Measurements from ENCODE around the gene SREK1.

SREK1 gene

DNA sequence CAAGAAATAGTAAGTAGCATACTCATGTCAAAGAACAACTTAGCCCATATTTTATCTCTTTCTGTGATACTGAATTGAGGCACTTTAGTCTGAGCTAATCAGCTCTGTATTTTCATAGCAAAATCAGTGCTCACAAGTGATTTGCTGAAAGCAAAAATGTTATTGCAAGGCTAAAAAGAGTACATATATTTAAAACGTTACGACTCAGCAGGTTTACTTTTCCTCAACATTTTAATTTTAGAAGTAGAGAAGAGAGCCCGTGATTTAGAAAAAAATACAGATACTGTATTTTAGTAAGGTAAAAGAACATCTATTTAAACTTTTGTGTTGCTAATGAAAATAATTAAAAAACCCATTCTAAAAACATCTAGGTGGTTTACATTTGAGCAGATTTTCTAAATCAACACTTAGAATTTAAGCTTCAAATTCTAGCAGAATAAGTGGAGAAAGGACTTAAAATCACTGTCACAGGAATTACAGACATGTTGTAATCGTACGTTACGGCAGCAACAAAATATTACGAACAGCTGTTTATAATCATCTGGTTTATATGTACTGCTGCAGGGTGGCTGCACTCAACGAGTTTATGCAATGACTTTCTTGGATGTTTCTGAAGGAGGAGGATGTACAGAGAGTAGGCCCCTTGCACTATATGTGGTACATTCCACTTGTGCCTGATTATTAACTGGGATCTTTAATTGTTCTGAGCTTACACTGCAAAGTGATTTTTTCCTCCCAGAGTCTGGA is 20.1 kb downstream of the SREK1 start:
- DNase-seq, result no peak

DNA sequence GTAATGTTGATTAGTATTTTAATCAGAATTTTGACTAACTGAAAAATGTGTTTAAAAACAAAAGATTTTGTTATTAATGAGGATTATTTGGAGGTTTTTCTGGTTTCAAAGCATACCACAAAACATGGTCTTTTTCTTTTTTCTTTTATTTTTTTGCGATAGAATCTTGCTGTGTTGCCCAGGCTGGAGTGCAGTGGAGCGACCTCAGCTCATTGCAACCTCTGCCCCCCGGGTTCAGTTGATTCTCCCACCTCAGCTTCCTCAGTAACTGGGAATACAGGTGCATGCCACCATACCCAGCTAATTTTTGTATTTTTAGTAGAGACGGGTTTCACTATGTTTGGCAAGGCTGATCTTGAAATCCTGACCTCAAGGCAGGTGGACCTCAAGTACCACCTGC is 24.1 kb downstream of the SREK1 start:
- no peak for DNase-seq

DNA sequence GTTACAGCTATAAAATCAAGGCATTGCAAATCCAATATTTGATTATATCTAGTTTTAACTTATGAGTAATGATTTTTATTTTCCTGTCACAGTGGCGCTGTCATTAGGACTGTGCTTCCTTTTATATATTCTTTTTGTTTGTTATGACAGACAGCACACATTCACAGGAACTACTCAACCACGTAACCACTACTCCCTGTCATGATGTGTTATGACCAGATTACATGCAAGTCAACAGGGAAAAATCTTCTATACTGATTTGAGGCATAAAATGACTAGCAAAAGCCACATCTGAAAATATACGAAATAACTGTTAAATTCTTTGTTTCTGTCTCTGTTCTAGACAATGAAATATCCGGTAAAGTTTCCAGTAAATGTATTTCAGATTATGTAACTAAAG is 25.4 kb downstream of the SREK1 start:
- DNase-seq, result no peak

DNA sequence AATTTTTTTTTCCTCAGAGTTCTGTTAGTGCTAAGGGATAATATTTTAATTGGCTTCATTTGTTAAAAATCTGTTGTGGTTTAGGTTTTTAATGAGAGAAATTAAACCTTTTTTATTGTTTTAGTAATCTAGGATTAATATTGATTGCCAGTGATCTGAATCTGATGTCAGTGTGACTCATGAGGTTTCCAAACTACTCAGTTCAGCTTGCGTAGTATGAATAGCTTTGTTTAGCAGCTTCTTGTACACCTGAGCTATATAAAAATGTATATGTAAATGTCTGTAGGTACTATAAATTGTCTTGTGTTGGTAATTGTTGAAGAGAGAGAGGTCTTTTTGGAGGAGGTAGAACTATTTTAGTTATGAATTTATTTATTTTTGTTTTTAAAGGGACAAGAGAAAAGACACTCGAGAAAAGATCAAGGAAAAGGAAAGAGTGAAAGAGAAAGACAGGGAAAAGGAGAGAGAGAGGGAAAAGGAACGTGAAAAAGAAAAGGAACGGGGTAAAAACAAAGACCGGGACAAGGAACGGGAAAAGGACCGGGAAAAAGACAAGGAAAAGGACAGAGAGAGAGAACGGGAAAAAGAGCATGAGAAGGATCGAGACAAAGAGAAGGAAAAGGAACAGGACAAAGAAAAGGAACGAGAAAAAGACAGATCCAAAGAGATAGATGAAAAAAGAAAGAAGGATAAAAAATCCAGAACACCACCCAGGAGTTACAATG is 26.3 kb downstream of the SREK1 start:
- no peak for DNase-seq

DNA sequence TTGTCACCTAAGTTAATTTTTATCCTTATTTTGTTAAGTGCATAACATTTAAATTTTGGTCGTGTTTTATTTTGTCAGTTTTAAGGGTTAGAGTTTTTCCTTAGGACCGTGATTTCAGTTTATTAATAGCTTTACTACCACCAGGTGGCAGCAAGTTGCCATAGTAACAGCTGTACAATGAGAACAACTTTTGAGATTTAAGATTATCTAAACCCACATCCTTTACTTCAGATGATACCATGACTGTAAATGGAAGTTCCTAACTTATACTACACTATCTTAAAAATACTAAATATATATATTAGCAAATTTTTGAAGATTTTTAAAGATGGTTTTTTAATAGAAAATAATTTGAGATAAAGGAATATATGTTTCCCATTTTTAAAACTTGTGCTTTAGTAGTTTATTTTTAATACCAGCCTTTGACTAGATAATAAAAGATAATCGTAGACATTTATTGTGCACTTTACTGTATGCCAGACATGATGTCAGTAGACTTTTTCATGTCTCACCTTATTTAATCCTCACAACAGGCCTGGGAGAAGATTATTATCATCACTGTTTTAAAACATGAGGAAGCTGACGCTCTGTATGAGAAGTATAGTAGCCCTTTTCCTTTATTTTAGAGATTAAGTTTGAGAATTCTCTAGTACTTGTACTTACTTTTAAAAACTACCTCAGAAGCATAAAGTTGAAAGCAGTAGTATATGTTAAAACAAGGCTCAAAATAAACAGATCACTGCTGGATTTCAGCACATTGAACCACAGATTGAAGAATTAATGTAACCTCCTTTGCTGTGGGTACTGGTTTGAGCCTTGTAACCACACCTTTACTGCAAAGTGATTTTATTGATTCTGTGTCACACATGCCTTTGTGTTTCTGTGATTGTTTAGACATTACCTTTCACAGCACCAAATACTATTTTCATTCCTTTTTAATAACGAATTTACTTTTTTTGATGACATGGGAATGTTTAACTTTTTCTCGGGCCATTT is 27.5 kb downstream of the SREK1 start:
- no peak for DNase-seq

DNA sequence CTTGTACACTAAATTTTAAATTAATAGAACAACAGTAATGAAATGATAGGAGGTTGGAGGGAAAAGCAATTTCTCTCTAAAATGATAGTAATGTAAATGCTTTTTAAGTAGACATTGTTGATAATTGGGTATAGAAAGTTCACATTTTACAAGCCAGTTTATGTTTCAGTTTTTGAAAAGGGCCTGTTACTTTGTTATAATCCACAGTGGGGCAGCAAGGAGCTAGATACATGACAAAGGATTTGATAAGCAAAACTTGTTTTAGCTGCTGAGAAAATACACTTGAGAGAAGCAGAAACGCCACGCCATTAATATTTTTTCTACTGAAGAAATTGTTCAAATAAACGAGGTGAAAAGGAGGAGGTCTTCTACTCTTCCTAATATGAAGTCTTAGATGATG is 30.2 kb downstream of the SREK1 start:
- DNase-seq, result no peak

DNA sequence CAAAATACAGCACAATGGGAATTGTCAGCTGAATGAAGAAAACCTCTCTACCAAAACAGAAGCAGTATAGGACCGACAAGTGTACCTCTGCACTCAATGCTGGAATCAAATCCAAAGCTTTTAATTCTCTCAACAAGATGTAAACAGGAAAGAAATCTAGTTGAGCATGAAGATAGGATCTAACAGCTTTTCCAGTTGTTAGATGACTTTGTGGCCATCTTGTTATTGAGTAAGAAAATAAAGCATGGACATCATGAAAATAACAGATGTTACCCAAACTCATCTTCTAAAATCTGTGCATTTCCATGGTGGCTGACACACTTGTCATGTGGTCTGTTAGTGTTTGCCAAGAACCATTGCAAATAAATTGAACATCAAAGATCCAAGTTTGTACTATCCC is 34.7 kb downstream of the SREK1 start:
- DNase-seq, result no peak

DNA sequence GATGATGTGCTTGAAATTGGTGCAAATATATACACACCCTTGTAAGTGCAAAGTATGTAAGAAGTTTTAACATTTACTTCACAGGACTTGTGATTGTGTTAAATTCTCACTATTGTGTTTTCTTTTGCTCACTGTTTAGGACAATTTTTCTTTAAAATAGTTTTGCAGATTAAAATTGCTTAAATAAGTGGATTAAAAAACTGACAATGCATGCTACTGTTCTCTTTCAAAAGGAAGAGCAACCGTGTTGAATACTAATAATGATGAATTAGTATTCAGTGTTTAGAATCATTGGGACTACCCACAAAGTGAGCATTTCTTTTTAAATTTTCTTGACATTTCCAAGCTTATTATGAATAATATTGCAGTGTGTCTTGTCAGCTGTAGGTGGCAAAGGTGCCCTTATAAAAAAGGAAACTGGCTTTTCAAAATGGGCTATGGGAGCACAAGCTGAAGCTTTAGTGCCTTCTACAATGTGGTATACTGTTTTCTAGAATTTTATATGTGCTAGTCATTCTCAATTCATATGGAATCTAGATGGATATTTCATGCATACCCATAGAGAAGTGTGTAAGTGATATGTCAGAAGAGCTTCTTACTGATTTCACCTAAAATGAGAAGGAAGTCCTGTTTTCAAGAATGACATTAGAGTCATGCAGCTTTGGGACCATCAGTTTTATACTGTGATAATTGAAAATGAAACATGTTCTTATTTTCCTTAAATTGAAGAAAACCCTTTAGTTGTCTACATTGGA is 35.4 kb downstream of the SREK1 start:
- DNase-seq, result no peak

DNA sequence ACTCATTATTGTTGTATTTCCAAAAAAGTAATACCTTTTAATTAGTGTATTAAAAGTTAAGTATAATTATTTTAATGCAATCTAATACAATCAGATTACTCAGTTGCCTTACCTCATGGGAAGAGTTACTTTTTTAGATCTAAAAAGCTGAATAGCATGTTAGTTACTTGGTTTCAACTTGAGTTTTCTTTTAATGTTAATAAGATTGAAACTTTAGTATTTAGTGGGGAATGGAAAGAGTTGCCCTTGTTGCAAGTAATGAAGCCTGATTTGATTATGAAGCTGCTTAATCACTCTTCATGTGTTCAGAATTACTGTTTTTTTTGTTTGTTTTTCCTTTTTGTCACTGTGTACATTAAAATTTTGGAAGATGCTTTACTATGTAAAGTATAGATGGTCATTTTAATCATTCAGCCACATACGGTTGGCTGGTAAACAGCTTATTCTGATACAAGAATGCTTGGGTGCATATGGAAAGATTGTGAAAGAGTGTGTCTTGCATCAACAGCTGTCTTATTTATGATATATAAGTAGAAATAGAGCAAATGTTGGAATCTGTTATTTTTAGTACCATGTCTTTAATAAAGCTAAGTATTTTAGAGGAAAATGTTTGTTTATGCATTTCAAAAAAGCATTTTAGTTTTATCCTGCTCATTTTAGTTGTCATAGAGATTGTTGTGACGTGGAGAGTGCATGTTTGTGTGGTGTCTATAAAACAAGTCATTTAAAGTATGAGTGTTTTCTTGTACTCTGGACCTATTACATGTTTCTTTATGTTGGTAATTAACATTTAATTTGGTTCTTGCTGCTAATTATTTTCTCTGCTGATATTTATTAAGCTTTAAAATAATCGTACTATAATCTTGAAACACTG is 36.4 kb downstream of the SREK1 start:
- DNase-seq, result no peak

DNA sequence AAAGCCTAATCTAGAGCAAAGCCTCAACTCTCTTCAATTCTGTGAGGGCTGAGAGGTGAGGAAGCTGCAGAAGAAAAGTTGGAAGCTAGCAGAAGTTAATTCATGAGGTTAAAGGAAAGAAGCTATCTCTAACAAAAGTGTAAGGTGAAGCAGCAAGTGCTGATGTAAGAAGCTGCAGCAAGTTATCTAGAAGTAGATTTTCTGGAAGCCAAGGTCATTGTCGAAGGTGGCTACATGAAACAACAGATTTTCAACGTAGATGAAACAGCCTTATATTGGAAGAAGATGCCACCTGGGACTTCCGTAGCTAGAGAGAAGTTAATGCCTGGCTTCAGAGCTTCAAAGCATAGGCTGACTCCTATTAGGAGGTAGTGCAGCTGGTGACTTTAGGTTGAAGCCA is 42.0 kb downstream of the SREK1 start:
- DNase-seq, result no peak

DNA sequence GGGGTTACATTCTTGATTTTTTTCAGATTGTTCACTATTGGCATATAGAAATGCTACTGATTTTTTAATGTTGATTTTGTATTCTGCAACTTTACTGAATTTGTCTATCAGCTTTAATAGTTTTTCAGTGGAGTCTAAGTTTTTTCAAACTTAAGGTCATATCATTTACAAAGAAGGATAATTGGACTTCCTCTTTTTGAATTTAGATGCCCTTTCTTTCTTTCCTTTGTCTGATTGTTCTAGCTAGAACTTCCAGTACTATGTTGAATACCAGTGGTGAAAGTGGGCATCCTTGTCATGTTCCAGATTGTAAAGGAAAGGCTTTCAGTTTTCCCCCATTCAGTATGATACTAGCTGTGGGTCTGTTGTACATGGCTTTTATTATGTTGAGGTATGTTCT is 49.3 kb downstream of the SREK1 start:
- no peak for DNase-seq

DNA sequence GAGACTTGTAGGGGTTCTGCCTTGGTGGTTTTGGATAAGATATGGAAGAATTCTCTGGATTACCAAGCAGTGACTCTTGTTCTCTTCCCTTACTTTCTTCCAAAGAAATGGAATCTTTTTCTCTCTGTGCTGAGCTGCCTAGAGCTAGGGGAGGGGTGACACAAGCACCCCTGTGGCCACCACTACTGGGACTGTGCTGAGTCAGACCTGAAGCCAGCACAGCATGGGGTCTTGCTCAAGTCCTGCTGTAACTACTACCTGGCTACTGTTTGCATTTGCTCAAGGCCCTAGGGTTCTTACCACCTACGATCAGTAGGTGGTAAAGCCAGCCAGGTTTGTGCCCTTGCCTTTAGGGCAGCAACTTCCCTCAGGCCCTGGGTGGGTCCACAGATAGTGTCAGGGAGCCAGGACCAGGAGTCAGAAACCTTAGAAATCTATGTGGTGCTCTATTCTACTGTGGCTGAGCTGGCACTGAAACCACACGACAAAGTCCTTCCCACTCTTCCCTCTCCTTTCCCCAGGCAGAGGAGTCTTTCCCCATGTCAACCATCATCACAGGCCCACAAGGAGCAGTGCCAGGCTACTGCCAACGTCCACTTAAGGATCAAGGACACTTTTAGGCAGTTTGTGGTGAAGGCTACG is 53.8 kb downstream of the SREK1 start:
- DNase-seq, result no peak

DNA sequence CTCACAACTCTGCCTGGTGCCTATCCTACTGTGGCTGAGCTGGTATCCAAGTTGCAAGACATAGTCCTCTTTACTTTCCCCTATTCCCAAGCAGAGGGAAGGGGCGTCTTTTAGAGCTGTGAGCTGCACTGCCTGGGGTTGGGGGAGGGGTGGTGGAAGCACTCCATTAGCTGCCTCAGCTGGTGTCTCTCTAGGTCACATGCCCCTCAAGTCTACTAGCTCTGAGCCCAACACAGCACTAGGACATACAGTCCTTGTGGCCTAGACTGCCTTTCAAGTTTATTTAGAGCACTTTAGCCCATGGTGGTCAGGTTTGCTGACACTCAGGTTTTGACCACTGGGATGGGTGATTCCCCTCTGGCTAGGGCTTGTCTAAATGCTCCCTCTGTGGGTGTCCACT is 54.7 kb downstream of the SREK1 start:
- DNase-seq, result no peak

DNA sequence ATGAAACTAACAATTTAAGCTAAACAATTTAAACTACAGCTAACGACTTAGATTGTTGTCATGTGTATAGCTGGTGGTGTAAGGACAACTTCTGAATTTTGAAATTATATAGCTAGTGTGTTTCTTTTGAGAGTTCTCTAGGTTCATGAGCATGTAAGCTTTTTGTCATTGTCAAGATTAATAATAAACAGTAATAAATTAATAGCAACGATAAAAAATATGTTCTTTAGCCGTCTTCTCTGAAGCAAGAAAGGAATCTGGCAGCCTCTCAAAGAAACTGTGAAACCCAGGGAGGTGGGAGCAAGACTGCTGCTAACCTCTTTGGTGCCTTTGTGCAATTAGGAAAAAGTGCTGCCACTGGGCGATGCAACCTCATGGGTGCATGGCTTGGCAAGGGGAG is 59.4 kb downstream of the SREK1 start:
- DNase-seq, result no peak

DNA sequence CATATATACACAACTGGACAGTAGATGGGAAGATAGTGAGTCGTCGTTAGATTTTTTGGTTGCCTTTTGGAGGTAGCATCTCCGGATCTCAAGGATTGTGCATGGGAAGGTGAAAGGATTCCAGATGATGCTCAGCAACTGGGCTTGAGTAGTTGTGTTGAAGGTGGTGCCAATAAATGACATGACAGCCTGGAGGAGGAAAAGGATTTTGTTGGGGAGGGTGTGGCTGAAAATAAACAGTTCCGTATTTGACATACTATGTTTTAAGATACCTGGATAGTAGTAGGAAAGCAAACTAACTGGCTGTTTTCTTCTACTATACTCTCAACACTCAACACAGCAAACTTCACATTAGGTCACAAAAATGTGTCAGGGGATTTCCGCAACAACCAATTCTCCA is 62.4 kb downstream of the SREK1 start:
- DNase-seq, result no peak

DNA sequence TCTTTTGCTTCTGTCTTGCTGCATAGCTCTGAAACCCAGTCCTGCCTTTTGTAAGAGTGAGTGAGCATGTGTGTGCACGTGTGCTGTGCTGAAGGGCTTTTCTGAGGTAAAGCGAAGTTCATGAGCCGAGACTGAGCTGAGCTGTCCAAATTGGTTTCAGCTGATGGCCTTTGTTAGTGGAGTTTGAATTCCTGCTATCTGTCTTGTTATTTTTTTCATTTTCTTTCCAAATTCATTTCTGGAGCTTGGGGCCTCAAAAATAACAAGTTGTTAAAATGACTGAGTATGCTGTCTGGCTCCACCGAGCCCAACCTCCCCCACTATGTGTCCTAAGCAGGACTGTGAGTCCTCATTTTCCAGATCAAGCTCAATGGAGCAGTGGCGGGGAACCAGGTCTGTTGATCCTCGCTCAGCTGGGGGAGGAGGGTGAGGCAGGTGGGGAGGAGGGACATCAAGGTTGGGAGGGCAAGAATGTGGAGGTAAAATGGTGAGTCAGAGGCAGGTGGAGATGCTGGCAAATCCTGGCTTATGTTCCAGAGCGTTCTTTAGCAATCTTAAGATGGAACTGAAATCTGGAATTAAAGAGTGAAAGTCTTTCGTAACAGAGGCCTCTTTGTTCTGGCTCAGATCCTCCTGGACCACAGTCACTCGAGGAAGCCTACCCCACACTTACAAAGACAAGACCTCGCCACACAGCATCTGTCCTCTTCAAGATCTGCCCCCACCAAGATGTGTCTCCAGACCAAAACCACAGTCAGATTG is 63.9 kb downstream of the SREK1 start:
- DNase-seq, result no peak

DNA sequence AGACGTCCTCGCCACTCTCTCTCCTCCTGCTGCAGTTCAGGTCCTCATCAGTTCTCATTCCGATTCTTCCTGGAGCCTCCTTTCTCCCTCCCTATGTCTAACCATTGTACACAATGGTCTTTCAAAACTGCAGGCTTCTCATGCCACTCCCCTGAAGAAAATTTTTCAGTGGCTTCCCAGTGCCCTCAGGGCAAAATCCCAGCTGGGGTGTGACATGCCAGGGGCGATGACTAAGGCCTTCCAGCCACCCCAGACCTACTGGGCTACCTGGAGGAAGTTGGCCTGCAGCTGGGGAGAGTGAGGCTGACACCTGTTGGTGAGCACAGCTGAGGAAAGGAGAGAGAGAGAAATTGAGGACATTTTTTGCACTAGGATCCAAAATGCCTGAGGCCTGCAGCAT is 65.2 kb downstream of the SREK1 start:
- DNase-seq, result no peak

DNA sequence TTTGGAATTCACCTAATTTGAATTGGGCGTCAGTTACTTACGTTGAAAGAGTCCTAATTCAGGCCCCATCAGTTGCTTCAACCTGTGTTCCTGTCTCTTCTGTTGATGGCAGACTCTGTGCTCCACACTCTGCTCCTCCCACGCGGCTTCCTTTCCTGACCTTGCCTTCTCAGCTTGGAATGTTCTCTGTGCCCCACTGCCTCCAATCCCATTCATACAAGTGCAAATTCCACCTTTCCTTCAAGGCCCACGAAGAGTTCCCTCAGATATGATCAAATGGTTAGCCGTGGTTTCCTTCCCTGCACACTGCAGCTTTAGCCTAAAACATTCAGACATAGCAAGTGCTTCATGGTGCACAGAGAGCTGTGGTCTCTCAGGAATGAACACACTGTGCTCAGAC is 65.7 kb downstream of the SREK1 start:
- DNase-seq, result no peak

DNA sequence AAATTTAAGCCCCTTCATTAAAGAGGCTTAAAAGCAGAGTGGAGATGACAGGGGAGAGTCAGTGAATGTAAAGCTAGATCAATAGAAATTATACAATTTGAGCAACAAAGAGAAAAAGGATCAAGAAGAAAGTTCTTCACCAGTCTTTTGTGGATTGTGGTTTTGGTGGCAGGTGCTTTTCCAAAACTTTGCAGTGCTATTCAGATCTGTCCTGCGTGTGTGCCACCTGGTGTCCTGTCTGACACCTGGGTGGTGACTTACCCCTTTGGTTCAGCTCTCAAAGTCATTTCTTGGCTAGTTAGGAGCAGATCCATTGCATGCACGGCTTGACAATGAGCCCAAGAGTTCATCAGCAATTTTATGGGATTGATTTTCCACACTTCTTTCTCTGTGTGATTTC is 69.4 kb downstream of the SREK1 start:
- no peak for DNase-seq

DNA sequence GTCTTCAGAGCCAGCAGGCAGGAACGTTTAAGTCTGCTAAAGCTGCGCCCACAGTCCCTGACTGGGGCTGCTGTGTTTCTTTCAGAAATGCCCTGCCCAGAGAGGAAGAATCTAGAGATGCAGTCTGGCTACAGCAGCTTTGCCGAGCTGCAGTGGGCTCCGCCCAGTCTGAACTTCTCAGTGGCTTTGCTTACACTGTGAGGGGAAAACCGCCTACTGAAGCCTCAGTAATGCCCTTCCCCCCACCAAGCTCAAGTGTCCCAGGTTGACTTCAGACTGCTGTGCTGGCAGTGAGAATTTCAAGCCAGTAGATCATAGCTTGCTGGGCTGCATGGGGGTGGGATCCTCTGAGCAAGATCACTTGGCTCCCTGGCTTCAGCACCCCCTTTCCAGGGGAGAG is 78.4 kb downstream of the SREK1 start:
- no peak for DNase-seq
